Stomach (tissue), 9 donors: ENCODE results near the gene SDC3. TPM values are rescaled to one million over a fixed set of nuclear protein-coding genes. Genes with fewer than 3 reads are reported as not detected.

Experiments used
- DNase-seq, 2 donors: peaks; one replicate each; pipeline versions ENCODE4 v3.0.0 to v3.0.0-alpha.2; 2013 to 2019
- H3K27ac ChIP-seq, 5 donors: fragments of 200-600 bp in 4 of 5; sonication (generic) in 4 of 5; one replicate each; pipeline ENCODE4 v1.5.1; 2013 to 2019; ENCODE audit warnings: mild to moderate bottlenecking in 1 of 5, moderate library complexity in 1 of 5
- H3K27me3 ChIP-seq, 3 donors: fragments of 200-600 bp; sonication (generic); one replicate each; pipeline ENCODE4 v1.5.1; 2017 to 2019; ENCODE audit warnings: mixed run types in 1 of 3
- H3K36me3 ChIP-seq, 4 donors: fragments of 200-600 bp; sonication (generic); 1 replicate in 3 of 4; 2 replicates in 1 of 4; pipeline ENCODE4 v1.5.1; 2016 to 2019
- H3K4me1 ChIP-seq, 4 donors: fragments of 200-600 bp; sonication (generic); one replicate each; pipeline ENCODE4 v1.5.1; 2016 to 2019
- H3K4me3 ChIP-seq, 4 donors: fragments of 200-600 bp; sonication (generic) in 3 of 4; one replicate each; pipeline ENCODE4 v1.5.1; 2016 to 2019; ENCODE audit warnings: mild to moderate bottlenecking in 1 of 4
- H3K9me3 ChIP-seq, 4 donors: fragments of 200-600 bp; sonication (generic); one replicate each; pipeline ENCODE4 v1.5.1; 2016 to 2019
- EP300 ChIP-seq: sonication (generic); formaldehyde crosslinking; IDR thresholded peaks from one replicate; pipeline ENCODE4 v1.6.1; 2017; ENCODE audit warnings: antibody characterized with exemption
- POLR2A ChIP-seq, 4 donors: fragments of 450-650 bp; IDR thresholded peaks; one replicate each; pipeline ENCODE4 v1.6.1; 2016; ENCODE audit warnings: antibody characterized with exemption in 4 of 4, control low read depth in 2 of 4, mild to moderate bottlenecking in 1 of 4, moderate library complexity in 1 of 4
- POLR2AphosphoS5 ChIP-seq, 3 donors: sonication (generic); formaldehyde crosslinking; IDR thresholded peaks; one replicate each; pipeline ENCODE4 v1.6.1; 2016; ENCODE audit warnings: antibody characterized with exemption in 3 of 3
- WGBS, 5 donors: extraction: QIAGEN DNeasy Blood & Tissue Kit in 3 of 5; methylation state at CpG; one replicate each; pipeline versions ENCODE4 v1.1.5 to v1.1.7; 2013 to 2018; 5-methylcytosine and 5-hydroxymethylcytosine counted together
- intact Hi-C: fragments of 100-400 bp; cut with DNase I; formaldehyde crosslinking; loops from one replicate; pipeline ENCODE4 v1.15.1; 2023; ENCODE audit warnings: low total_unique reads
- polyA plus RNA-seq, 3 donors: library from polyadenylated mRNA; stranded (reverse); fragments of 200-250 nt; gene quantifications; one replicate each; pipeline ENCODE4 v1.2.3, GENCODE V29; 2013
- total RNA-seq, 5 donors: library from RNA; depleted of rRNA; stranded (reverse); fragments of >200 nt; gene quantifications; one replicate each; pipeline versions ENCODE4 v1.1.0 to v1.2.3, GENCODE V29; 2014 to 2016
- TF ChIP-seq, protein P1 (sequence below), 7 experiments: fragments of 450-650 bp in 4 of 7; fragments of 200-600 bp in 3 of 7; sonication (generic) in 3 of 7; IDR thresholded peaks; one replicate each; pipeline ENCODE4 v1.5.1; 2016 to 2019; ENCODE audit warnings: antibody characterized with exemption in 7 of 7, control low read depth in 2 of 7, mild to moderate bottlenecking in 1 of 7
- donor health status: healthy with polysubstance abuse.
- donor health status: Bipolar disorder and iron deficiency.
- donor health status: healthy.

The SDC3 gene
- total and polyA plus RNA-seq, 8 donors: 0.58 to 47.2 (median 15.2) TPM

DNA sequence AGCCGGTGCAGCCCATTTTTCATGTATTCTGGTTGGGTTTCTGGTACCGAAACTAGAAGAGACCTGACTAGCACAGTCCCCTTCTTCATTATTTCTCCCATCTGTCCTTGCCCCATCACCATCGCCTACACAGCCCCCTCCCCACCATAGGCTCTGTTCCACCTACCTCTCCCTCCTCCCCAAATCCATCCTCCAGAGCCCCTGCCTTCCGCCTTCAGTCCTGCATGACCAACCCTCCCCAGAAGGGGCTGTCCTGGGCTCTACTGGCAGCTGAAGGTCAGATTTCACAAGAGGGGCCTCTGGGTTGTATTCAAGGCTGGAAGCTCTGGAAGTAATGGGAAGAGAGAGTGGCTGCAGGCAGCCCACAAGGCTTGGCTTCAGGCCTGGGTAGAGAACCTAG is 55.2 kb downstream of the SDC3 start:
- H3K36me3 ChIP-seq: no peaks in the 10 kb centered on the region
- 71 to 96% (median 88%) methylated on average over 4 of the region's 4 CpGs for WGBS, 5 donors
- TF ChIP-seq, protein P1, sequence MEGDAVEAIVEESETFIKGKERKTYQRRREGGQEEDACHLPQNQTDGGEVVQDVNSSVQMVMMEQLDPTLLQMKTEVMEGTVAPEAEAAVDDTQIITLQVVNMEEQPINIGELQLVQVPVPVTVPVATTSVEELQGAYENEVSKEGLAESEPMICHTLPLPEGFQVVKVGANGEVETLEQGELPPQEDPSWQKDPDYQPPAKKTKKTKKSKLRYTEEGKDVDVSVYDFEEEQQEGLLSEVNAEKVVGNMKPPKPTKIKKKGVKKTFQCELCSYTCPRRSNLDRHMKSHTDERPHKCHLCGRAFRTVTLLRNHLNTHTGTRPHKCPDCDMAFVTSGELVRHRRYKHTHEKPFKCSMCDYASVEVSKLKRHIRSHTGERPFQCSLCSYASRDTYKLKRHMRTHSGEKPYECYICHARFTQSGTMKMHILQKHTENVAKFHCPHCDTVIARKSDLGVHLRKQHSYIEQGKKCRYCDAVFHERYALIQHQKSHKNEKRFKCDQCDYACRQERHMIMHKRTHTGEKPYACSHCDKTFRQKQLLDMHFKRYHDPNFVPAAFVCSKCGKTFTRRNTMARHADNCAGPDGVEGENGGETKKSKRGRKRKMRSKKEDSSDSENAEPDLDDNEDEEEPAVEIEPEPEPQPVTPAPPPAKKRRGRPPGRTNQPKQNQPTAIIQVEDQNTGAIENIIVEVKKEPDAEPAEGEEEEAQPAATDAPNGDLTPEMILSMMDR (IDR thresholded peaks at IDR 0.05): no peak
- TF ChIP-seq POLR2A (IDR thresholded peaks at IDR 0.05) (no peak), POLR2AphosphoS5 (IDR thresholded peaks at IDR 0.05) (no peak), EP300 (no peak)
- H3K9me3 ChIP-seq: no peaks in the 10 kb centered on the region
- intact Hi-C loops: no loop called here
- no peaks in the 10 kb centered on the region for H3K27me3 ChIP-seq
- no peak overlapping the region for H3K4me3 ChIP-seq
- peaks cover 8 to 36% (median 13%) of the 10 kb centered on the region in 4 donors for H3K4me1 ChIP-seq
- H3K27ac ChIP-seq: no peak overlapping the region
- DNase-seq: no peak

DNA sequence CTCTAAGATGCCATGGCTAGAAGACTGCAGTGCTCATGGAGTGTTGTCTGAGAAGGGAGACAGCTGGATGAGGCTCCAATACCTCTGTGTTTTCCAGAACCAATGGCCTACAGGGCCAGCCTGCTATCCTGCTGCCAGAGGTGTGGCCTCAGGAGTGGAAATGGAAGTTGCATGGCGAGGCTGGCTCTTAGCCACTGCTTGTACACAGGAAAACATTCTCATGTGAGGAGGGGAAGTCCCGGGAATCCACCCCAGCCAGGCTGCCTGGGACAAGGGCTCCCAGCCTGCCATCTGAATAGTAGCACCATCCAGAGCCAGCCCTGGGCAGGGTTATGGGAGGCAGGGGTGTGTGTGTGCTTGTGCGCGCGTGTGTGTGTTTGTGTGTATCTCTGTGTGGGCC is 56.5 kb downstream of the SDC3 start:
- peak overlapping the region in 3 of 5 donors; percentile 33 to 56 (median 54) for H3K27ac ChIP-seq
- peak; percentile 79 to 93 for DNase-seq

DNA sequence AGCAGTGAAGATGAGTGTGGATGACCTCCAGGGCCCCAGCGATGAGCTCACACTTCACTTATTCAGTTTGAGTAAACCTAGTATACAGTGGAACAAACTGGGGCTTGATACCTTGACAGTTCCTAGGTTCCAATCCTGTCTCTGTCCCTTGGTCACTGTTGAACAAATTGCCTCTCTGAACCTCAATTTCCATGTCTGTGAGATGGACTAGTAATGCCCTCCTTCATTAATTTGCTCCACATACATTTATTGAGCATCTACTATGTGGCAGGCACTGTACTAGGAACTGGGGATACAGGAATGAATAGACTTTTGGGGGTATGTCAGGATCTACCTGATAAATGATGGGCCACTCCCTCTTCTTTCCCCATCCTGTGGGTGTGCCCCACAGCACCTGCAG is 57.3 kb downstream of the SDC3 start:
- no peak for DNase-seq
- intact Hi-C loops: no loop called here
- H3K36me3 ChIP-seq: no peaks in the 10 kb centered on the region
- peak overlapping the region in 2 of 5 donors; percentile 54 to 56 for H3K27ac ChIP-seq
- H3K4me3 ChIP-seq: no peak overlapping the region
- TF ChIP-seq POLR2A (IDR thresholded peaks at IDR 0.05): no peak
- H3K27me3 ChIP-seq: no peaks in the 10 kb centered on the region
- no peaks in the 10 kb centered on the region for H3K9me3 ChIP-seq
- H3K4me1 ChIP-seq: peaks cover 14 to 42% (median 19%) of the 10 kb centered on the region in 4 donors
- 95 to 100% (median 95%) methylated on average over 1 of the region's 1 CpG for WGBS, 5 donors

More for the DNA sequence above, 56.5 kb downstream of the SDC3 start:
- intact Hi-C loops: no loop called here
- Histone ChIP-seq H3K27me3 (no peaks in the 10 kb centered on the region), H3K4me1 (peaks cover 14 to 45% (median 19%) of the 10 kb centered on the region in 4 donors), H3K36me3 (no peaks in the 10 kb centered on the region), H3K9me3 (no peaks in the 10 kb centered on the region), H3K4me3 (no peak overlapping the region)
- WGBS, 5 donors: 25 to 41% (median 36%) methylated on average over 4 to 5 of the region's 5 CpGs
- TF ChIP-seq POLR2AphosphoS5 (IDR thresholded peaks at IDR 0.05): peak in 2 of 3 donors; percentile 12 to 77
- no peak for TF ChIP-seq EP300
- no peak for TF ChIP-seq POLR2A (IDR thresholded peaks at IDR 0.05)
- TF ChIP-seq, protein P1 (IDR thresholded peaks at IDR 0.05): no peak

DNA sequence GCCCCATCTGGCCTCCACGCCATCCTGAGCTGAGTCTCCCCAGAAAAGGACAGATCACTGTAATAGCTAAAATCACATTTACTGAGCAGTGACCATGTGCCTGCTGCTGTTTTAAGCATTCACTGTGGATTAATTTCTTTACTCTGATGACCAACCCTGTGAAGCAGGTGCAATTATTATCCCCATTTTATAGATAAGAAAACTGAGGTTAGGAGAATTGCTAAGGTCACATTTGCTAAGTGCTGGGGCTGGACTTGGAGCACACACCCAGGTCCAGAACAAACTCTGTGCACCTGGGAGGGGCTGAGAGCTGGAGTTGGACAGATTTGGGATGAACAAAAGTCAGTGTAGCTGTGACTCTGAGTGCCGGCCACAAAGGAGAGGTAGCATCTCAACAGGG is 58.0 kb downstream of the SDC3 start:
- TF ChIP-seq POLR2A (IDR thresholded peaks at IDR 0.05): no peak
- TF ChIP-seq EP300: no peak
- TF ChIP-seq, protein P1 (IDR thresholded peaks at IDR 0.05): no peak
- no peak for TF ChIP-seq POLR2AphosphoS5 (IDR thresholded peaks at IDR 0.05)
- peaks cover 14 to 39% (median 18%) of the 10 kb centered on the region in 4 donors for H3K4me1 ChIP-seq
- DNase-seq: no peak
- 63 to 80% (median 76%) methylated on average over 2 of the region's 2 CpGs for WGBS, 5 donors
- no peak overlapping the region for H3K4me3 ChIP-seq
- no peaks in the 10 kb centered on the region for H3K9me3 ChIP-seq
- intact Hi-C loops: no loop called here
- no peak overlapping the region for H3K27ac ChIP-seq
- H3K36me3 ChIP-seq: no peaks in the 10 kb centered on the region
- H3K27me3 ChIP-seq: peaks cover 0 to 5% (median 0%) of the 10 kb centered on the region in 3 donors

DNA sequence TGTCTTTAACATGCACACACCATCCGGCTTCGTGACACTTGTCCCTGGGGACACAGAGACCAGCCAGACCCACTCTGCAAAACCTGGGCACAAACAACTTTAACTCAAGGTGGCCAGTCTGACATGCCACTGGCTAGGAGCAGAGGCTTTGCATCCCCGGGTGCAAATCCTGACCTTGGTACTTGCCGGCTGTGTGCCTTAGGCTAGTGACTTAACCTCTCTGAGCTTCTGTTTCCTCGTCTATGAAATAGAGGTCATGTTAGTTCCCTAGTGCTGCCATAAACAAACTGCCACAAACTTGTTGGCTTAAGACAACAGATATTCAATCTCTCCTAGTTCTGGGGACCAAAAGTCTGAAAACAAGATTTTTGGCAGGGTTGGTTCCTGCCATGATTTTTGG is 60.4 kb downstream of the SDC3 start:
- no peak for DNase-seq
- intact Hi-C loops: no loop called here
- peaks cover 10 to 31% (median 16%) of the 10 kb centered on the region in 4 donors for H3K4me1 ChIP-seq
- no peak overlapping the region for H3K4me3 ChIP-seq
- no peaks in the 10 kb centered on the region for H3K36me3 ChIP-seq
- WGBS, 5 donors: 62 to 81% (median 79%) methylated on average over 5 of the region's 5 CpGs
- no peak for TF ChIP-seq POLR2A (IDR thresholded peaks at IDR 0.05)
- no peak for TF ChIP-seq POLR2AphosphoS5 (IDR thresholded peaks at IDR 0.05)
- H3K9me3 ChIP-seq: no peaks in the 10 kb centered on the region
- H3K27ac ChIP-seq: peak overlapping the region in 3 of 5 donors; percentile 29 to 57 (median 56)
- H3K27me3 ChIP-seq: peaks cover 0 to 19% (median 0%) of the 10 kb centered on the region in 3 donors
